Transverse colon (tissue), 3 donors: Measurements from ENCODE around the gene PYGO1.

Experiments used
- EP300 ChIP-seq: sonication (generic); formaldehyde crosslinking; IDR thresholded peaks from one replicate; pipeline ENCODE4 v1.6.1; 2017; ENCODE audit warnings: antibody characterized with exemption, low read depth
- TF ChIP-seq, protein P1 (sequence below), 5 experiments: fragments of 200-600 bp in 3 of 5; fragments of 450-650 bp in 2 of 5; sonication (generic) in 3 of 5; IDR thresholded peaks; 1 replicate in 2 of 5; 2 replicates in 3 of 5; pipeline ENCODE4 v1.5.1; 2016 to 2017; ENCODE audit warnings: antibody characterized with exemption in 5 of 5, inconsistent platforms in 3 of 5, mild to moderate bottlenecking in 2 of 5, moderate library complexity in 1 of 5

DNA sequence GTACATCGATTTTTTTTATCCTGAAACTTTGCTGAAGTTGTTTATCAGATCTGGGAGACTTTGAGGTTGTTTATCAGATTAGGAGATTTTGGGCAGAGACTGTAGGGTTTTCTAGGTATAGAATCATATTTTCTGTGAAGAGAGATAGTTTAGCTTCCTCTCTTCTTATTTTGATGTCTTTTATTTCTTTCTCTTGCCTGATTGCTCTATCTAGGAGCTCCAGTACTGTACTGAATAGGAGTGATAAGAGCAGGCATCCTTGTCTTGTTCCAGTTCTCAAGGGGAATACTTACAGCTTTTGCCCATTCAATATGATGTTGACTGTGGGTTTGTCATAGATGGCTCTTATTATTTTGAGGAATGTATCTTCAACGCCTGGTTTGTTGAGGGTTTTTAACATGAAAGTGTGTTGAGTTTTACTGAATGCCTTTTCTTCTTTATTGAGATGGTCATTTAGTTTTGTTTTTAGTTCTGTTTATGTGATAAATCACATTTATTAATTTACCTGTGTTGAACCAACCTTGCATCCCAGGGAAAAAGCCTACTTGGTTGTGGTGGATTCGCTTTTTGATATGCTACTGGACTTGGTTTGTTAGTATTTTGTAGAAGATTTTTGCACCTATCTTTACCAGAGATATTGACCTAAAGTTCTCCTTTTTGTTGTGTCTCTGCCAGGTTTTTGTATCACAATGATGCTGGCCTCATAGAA is 65.2 kb downstream of the PYGO1 start:
- TF ChIP-seq, protein P1, sequence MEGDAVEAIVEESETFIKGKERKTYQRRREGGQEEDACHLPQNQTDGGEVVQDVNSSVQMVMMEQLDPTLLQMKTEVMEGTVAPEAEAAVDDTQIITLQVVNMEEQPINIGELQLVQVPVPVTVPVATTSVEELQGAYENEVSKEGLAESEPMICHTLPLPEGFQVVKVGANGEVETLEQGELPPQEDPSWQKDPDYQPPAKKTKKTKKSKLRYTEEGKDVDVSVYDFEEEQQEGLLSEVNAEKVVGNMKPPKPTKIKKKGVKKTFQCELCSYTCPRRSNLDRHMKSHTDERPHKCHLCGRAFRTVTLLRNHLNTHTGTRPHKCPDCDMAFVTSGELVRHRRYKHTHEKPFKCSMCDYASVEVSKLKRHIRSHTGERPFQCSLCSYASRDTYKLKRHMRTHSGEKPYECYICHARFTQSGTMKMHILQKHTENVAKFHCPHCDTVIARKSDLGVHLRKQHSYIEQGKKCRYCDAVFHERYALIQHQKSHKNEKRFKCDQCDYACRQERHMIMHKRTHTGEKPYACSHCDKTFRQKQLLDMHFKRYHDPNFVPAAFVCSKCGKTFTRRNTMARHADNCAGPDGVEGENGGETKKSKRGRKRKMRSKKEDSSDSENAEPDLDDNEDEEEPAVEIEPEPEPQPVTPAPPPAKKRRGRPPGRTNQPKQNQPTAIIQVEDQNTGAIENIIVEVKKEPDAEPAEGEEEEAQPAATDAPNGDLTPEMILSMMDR (IDR thresholded peaks at IDR 0.05): no peak
- no peak for TF ChIP-seq EP300
